Left ventricle myocardium superior (tissue), 1 donor: ENCODE results near the gene ISM2. TPM values are rescaled to one million over a fixed set of nuclear protein-coding genes. Genes with fewer than 3 reads are reported as not detected.
"Not testable (repeated sequence)": the region's sequence is repeated elsewhere in the genome, so short reads cannot be mapped to it uniquely, and the experiment has no call there.

Experiments
- ATAC-seq: fragments of 200-7000 bp; cut with Tn5 transposase; one replicate; pipeline ENCODE4 v1.9.1; 2020; ENCODE audit warnings: mild to moderate bottlenecking, moderate library complexity
- DNase-seq: peaks from one replicate; pipeline ENCODE4 v3.0.0-alpha.2; 2020
- intact Hi-C: fragments of 100-400 bp; cut with micrococcal nuclease; formaldehyde crosslinking; loops from one replicate; pipeline ENCODE4 v1.11.0; 2022
- long read RNA-seq: library from polyadenylated mRNA; unstranded; transcript quantifications from one replicate; pipeline ENCODE4 v2.0.0, GENCODE V29; 2021
- total RNA-seq: library from RNA; stranded (reverse); fragmentation: NEBNext Ultra II Directional; extraction: Animal tissue kit (Norgen Biotek cat#: 25700); gene quantifications from one replicate; pipeline ENCODE4 v1.2.1, GENCODE V29; 2021
- donor health status: DM: no; HTN: yes; CAD: no; lungs with severe emphysema.

ISM2 gene
- 0.25 TPM for total RNA-seq
- long read RNA-seq, result 0 reads

- DNase-seq (peak; percentile 46), ATAC-seq (peak; percentile 72)
- intact Hi-C loops, result no loop called here
Observed at GRCh38 chr14:77498120-77498979, at the start of gene ISM2. TSS of gene ISM2 (minus strand) at chr14:77498816. CDS start at chr14:77498793, 23 bp downstream.

DNA sequence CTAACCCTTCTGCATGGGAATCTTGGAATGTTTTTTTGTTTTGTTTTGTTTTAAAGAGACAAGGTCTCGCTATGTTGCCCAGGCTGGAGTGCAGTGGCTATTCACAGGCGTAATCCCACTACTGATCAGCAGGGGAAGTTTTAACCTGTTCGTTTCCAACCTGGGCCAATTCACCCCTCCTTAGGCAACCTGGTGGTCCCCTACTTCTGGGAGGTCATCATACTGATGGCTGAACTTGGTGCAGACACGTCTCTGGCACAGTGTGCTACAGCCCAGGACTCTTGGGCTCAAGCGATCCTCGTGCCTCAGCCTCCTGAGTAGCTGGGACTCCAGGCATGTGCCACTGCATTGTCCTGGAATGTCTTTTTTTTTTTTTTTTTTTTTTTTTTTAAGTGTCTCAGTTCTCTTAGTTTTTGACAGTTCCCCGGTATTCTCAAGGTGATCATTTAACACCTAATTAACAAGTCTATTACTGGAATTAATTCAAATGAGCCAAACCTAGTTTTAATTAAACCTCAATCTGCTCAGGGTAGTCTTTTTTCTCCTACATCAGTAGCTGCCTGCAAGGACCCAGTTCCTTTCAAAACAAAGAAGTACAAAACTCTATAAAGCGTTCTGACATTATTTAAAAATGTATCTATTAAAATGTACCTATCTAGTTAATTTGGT lies 49.0 kb upstream of the ISM2 start:
- intact Hi-C loops, result no loop called here
- no peak for ATAC-seq
- DNase-seq, result no peak

- intact Hi-C loops, DNase-seq, ATAC-seq: not testable (repeated sequence)
Observed at GRCh38 chr14:77545171-77545570, 46.6 kb upstream of the ISM2 start.

- no peak for ATAC-seq
- intact Hi-C loops, result no loop called here
- no peak for DNase-seq
Observed at GRCh38 chr14:77544571-77544970, 46.0 kb upstream of the ISM2 start.

GRCh38 chr14:77543637-77544334 lies 45.2 kb upstream of the ISM2 start:
- no peak for ATAC-seq
- DNase-seq, result no peak
- intact Hi-C loops, result no loop called here

GRCh38 chr14:77543240-77543551 lies 44.6 kb upstream of the ISM2 start:
- no peak for ATAC-seq
- intact Hi-C loops, result no loop called here

GRCh38 chr14:77542421-77543239 lies 44.0 kb upstream of the ISM2 start:
- intact Hi-C loops, result no loop called here
- DNase-seq (no peak), ATAC-seq (peak; percentile 53)

More at GRCh38 chr14:77543240-77543551, 44.6 kb upstream of the ISM2 start:
- DNase-seq, result no peak

DNA sequence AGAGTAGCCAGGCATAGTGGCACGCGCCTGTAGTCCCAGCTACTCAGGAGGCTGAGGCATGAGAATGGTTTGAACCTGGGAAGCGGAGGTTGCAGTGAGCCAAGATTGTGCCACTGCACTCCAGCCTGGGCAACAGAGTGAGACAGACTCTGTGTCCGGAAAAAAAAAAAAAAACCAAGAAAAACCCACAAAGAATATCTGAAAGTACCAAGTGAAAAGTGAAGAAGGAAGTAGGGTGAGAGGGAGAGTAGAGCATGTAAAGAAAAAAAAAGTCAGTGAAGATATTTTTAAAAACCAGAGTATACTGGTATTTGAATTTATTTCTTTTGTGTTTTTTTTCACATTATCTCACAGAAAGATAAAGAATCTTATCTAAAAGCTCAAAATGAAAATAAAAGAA lies 43.3 kb upstream of the ISM2 start:
- ATAC-seq (peak; percentile 41), DNase-seq (no peak)
- intact Hi-C loops, result no loop called here

DNA sequence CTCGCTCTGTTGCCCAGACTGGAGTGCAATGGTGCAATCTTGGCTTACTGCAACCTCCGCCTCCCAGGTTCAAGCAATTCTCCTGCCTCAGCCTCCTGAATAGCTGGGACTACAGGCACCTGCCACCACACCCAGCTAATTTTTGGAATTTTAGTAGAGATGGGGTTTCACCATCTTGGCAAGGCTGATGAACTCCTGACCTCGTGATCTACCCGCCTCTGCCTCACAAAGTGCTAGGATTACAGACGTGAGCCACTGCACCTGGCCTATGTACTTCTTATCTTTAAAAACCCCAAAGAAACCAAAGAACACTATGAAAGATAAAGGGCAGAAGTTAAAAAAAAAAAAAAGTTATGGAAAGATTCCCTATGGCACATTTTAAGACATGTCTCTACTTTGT lies 38.3 kb upstream of the ISM2 start:
- intact Hi-C loops, DNase-seq, ATAC-seq: not testable (repeated sequence)

DNA sequence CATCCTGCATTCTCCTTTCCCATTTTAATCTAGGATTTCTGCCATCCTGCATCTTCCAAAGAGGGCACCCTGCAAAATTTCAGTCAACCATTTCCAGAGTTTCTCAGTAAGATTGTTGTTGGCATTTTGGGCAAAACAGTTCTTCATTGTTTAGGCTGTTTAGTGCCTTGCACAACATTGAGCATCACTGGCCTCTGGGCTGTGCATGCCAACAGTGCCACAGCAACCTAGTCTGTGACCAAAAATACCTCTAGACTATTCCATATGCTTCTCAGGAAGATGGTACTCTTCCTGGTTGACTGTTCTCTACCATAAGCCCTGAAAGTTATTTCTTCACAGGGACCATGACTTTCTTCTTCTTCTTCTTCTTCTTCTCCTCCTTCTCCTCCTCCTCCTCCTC lies 32.5 kb upstream of the ISM2 start:
- DNase-seq (no peak), ATAC-seq (no peak)
- intact Hi-C loops, result no loop called here

DNA sequence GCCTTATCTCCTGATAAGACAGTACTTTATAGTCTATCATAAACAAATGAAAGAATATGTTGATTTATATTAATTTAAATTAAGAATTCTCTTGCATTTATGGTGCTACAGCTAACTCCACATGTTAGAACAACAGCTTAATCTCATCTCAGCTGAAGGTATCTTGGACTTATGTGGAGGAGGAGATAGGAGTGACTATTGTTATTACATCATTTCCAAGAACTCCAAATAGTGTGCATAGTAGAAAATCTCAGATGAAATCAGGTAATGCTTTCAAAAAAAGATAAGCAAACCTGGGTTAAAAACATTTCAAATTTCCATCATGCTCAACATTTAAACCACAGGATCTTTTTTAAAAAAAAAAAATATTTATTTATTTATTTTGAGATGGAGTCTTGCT lies 31.3 kb upstream of the ISM2 start:
- ATAC-seq (no peak), DNase-seq (no peak)
- intact Hi-C loops, result no loop called here

DNA sequence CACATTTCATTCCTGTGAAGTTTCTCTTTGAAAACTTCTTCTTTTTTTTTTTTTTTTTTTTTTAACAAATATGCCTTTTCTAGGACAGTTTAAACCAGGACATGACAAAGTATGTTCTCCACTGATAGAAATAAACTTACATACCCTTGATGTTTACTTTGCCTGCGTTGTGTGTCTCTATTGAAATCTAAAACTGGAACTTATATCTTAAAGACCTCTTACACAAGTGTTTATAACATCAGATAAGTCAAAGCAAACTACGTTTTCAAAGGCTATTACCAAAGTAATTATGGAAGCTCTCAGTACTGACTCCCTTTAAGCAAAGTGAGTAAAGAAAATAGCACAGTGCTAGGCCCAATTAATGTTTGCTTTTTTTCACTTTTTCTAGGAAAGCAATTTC lies 30.6 kb upstream of the ISM2 start:
- no peak for DNase-seq
- intact Hi-C loops, result no loop called here
- ATAC-seq, result no peak

DNA sequence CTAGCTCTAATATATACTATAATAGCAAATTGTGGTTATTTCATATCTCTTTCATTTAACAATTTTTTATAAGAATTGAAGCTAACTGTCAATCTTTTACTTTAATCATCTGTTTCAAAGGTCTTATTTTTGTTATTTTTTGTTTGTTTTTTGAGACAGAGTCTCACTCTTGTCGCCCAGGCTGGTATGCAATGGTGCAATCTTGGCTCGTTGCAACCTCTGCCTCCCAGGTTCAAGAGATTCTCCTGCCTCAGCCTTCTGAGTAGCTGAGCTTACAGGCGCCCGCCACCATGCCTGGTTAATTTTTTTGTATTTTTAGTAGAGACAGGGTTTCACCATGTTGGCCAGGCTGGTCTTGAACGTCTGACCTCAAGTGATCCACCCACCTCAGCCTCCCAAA lies 30.1 kb upstream of the ISM2 start:
- ATAC-seq, DNase-seq, intact Hi-C loops: not testable (repeated sequence)

DNA sequence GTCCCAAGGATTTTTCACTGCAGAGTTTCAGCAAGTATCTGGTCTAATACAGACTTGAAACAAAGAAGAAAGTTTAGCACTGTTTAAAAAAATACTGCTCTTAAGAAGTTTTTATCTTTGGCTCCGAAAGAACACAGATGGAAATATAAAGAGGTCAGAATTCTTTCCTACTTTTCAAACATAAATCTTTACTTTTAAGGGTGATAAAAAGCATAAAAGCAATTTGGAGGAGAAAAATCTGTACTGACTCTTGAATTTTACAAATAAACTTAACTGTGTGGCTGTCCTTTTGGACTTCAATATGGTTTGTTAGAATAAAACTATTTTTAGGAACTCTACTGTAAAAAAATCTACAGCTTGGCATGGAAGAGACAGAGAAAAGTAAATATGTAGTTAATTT lies 27.6 kb upstream of the ISM2 start:
- intact Hi-C loops, result no loop called here
- ATAC-seq (no peak), DNase-seq (no peak)

DNA sequence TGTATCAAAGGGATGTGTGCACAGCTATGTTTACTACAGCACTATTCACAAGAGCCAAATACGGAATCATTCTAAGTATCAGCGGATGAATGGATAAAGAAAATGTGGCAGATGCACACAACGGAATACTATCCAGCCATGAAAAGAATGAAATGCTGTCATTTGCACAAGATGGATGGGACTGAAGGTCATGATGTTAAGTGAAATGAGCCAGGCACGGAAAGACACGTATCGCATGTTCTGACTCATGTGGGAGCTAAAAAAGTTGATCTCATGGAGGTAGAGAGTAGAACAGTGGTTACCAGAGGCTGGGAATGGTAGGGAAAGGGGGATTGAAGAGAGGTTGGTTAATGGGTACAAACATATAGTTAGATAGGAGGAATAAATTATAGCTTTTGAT lies 25.9 kb upstream of the ISM2 start:
- intact Hi-C loops, result no loop called here
- DNase-seq, result no peak
- no peak for ATAC-seq

GRCh38 chr14:77523109-77523508 lies 24.5 kb upstream of the ISM2 start:
- intact Hi-C loops, result no loop called here
- DNase-seq, result no peak
- no peak for ATAC-seq

- DNase-seq, result no peak
- intact Hi-C loops, result no loop called here
- ATAC-seq, result no peak
Observed at GRCh38 chr14:77520555-77520954, 21.9 kb upstream of the ISM2 start.

- ATAC-seq (no peak), DNase-seq (no peak)
- intact Hi-C loops, result no loop called here
Observed at GRCh38 chr14:77516126-77516525, 17.5 kb upstream of the ISM2 start.

DNA sequence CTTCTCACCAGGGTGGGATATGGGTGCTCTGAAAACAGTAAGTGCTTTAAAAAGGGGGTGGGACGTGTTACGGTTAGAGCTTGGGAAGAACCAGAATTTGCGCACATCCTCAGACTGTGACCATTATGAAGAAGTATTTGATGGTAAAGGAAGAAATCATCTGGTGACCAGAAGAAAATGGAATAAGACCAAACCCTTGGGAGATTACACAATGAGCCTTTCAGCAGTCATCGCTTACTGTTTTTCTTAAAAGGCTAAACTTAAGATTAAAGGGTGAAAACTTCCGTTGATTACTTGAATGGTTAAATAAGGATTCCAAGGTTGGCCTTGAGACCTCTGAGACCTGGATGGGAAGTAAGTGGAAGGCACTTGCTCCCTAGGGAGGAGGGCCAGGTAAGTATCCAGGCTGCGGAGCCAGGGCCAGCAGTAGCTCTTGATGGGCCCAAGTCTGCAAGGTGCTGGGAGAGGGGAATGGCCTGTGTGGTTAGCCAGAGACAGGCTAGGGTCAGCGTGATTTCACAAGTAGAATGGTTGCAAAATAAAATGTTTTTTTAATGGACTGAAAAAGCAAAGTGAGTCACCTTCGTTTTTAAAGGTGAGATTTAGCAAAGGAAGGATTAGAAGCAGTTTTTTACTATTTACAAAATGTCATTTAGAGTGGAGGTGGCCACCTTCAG lies 13.0 kb upstream of the ISM2 start:
- no peak for DNase-seq
- no peak for ATAC-seq
- intact Hi-C loops, result no loop called here
